Esophagus muscularis mucosa (tissue), 4 donors: ENCODE measurements around the gene CEP20. TPM values are rescaled to one million over a fixed set of nuclear protein-coding genes. Genes with fewer than 3 reads are reported as not detected.
"Not testable (repeated sequence)": the region's sequence is repeated elsewhere in the genome, so short reads cannot be mapped to it uniquely, and the experiment has no call there.

Source experiments
- DNase-seq: peaks from one replicate; pipeline ENCODE4 v3.0.0-alpha.2; 2017; ENCODE audit errors: extremely low spot score
- H3K27ac ChIP-seq, 4 donors: fragments of 200-600 bp; sonication (generic); replicated peaks in 1 of 4; 1 replicate in 3 of 4; 2 replicates in 1 of 4; pipeline ENCODE4 v1.5.1; 2016 to 2019; ENCODE audit warnings: mild to moderate bottlenecking in 1 of 4
- H3K27me3 ChIP-seq, 4 donors: fragments of 200-600 bp; sonication (generic); one replicate each; pipeline versions ENCODE4 v1.5.1 to v1.6.0; 2016 to 2019
- H3K36me3 ChIP-seq, 4 donors: fragments of 200-600 bp; sonication (generic); one replicate each; pipeline ENCODE4 v1.5.1; 2016 to 2019
- H3K4me1 ChIP-seq, 4 donors: fragments of 200-600 bp; sonication (generic); one replicate each; pipeline ENCODE4 v1.5.1; 2016 to 2019
- H3K4me3 ChIP-seq, 4 donors: fragments of 200-600 bp; sonication (generic); 1 replicate in 2 of 4; 2 replicates in 2 of 4; pipeline ENCODE4 v1.5.1; 2016 to 2019; ENCODE audit warnings: mild to moderate bottlenecking in 4 of 4, moderate library complexity in 1 of 4
- H3K9me3 ChIP-seq, 4 donors: fragments of 200-600 bp; sonication (generic); 1 replicate in 3 of 4; 2 replicates in 1 of 4; pipeline ENCODE4 v1.5.1; 2016 to 2019
- CTCF ChIP-seq, 3 experiments: fragments of 200-600 bp in 2 of 3; fragments of 450-650 bp in 1 of 3; sonication (generic) in 2 of 3; IDR thresholded peaks; one replicate each; pipeline ENCODE4 v1.5.1; 2017 to 2019; ENCODE audit warnings: antibody characterized with exemption in 3 of 3, mild to moderate bottlenecking in 2 of 3, moderate library complexity in 1 of 3
- EP300 ChIP-seq: sonication (generic); formaldehyde crosslinking; IDR thresholded peaks from one replicate; pipeline ENCODE4 v1.6.1; 2017; ENCODE audit warnings: antibody characterized with exemption
- POLR2A ChIP-seq: fragments of 450-650 bp; IDR thresholded peaks from one replicate; pipeline ENCODE4 v1.6.1; 2017; ENCODE audit warnings: antibody characterized with exemption, moderate library complexity, mild to moderate bottlenecking, low read depth
- POLR2AphosphoS5 ChIP-seq, 2 donors: sonication (generic); formaldehyde crosslinking; IDR thresholded peaks; one replicate each; pipeline ENCODE4 v1.6.1; 2017; ENCODE audit warnings: antibody characterized with exemption in 2 of 2
- WGBS: methylation state at CpG from one replicate; pipeline ENCODE4 v1.1.5; 2018; 5-methylcytosine and 5-hydroxymethylcytosine counted together
- intact Hi-C: fragments of 100-400 bp; cut with DNase I; formaldehyde crosslinking; loops from one replicate; pipeline ENCODE4 v1.15.1; 2023
- total RNA-seq, 4 donors: library from RNA; depleted of rRNA; stranded (reverse); fragments of >200 nt; gene quantifications; one replicate each; pipeline versions ENCODE4 v1.1.0 to v1.2.1, GENCODE V29; 2016

The CEP20 gene
- total RNA-seq, 4 donors from 2014 or later = 25.2 to 36.1 (median 32.0) TPM

GRCh38 chr16:15928261-15929104 lies 40.1 kb upstream of the CEP20 start:
- intact Hi-C loops = loop anchor here (5.0 kb wide), 1 partner anchor 36 kb away; no protein-coding TSS in a partner anchor
- H3K27me3 ChIP-seq = no peaks in the 10 kb centered on the region
- WGBS = 94% methylated on average over 18 of the region's 18 CpGs
- TF ChIP-seq POLR2AphosphoS5 (IDR thresholded peaks at IDR 0.05) (no peak), CTCF (IDR thresholded peaks at IDR 0.05) (no peak), EP300 (no peak), POLR2A (no peak)
- H3K9me3 ChIP-seq = no peaks in the 10 kb centered on the region
- H3K27ac ChIP-seq = no peak overlapping the region
- no peak overlapping the region for H3K4me3 ChIP-seq
- no peak for DNase-seq
- H3K36me3 ChIP-seq = no peaks in the 10 kb centered on the region
- no peaks in the 10 kb centered on the region for H3K4me1 ChIP-seq

GRCh38 chr16:15925631-15926030 lies 37.2 kb upstream of the CEP20 start:
- TF ChIP-seq CTCF (IDR thresholded peaks at IDR 0.05) (no peak), POLR2A (no peak), EP300 (no peak), POLR2AphosphoS5 (IDR thresholded peaks at IDR 0.05) (no peak)
- DNase-seq = no peak
- H3K27ac ChIP-seq = no peak overlapping the region
- H3K27me3 ChIP-seq = no peaks in the 10 kb centered on the region
- H3K36me3 ChIP-seq = no peaks in the 10 kb centered on the region
- no peaks in the 10 kb centered on the region for H3K4me1 ChIP-seq
- intact Hi-C loops = loop anchor here (5.0 kb wide), 1 partner anchor 33 kb away; no protein-coding TSS in a partner anchor
- no peak overlapping the region for H3K4me3 ChIP-seq
- 85% methylated on average over 9 of the region's 9 CpGs for WGBS
- H3K9me3 ChIP-seq = no peaks in the 10 kb centered on the region

GRCh38 chr16:15924996-15925395 lies 36.6 kb upstream of the CEP20 start:
- intact Hi-C loops = loop anchor here (5.0 kb wide), 1 partner anchor 33 kb away; no protein-coding TSS in a partner anchor
- DNase-seq = no peak

GRCh38 chr16:15919331-15919730 lies 30.9 kb upstream of the CEP20 start:
- TF ChIP-seq CTCF (IDR thresholded peaks at IDR 0.05) = no peak
- DNase-seq = no peak
- Histone ChIP-seq H3K36me3 (no peaks in the 10 kb centered on the region), H3K4me1 (no peaks in the 10 kb centered on the region), H3K27me3 (no peaks in the 10 kb centered on the region), H3K4me3 (no peak overlapping the region), H3K9me3 (no peaks in the 10 kb centered on the region), H3K27ac (no peak overlapping the region)
- 90% methylated on average over 6 of the region's 6 CpGs for WGBS
- intact Hi-C loops = no loop called here

More at GRCh38 chr16:15924996-15925395, 36.6 kb upstream of the CEP20 start:
- Histone ChIP-seq H3K9me3 (no peaks in the 10 kb centered on the region), H3K36me3 (no peaks in the 10 kb centered on the region), H3K4me1 (no peaks in the 10 kb centered on the region), H3K27me3 (no peaks in the 10 kb centered on the region), H3K27ac (no peak overlapping the region), H3K4me3 (no peak overlapping the region)
- no peak for TF ChIP-seq POLR2A
- no peak for TF ChIP-seq POLR2AphosphoS5 (IDR thresholded peaks at IDR 0.05)
- no peak for TF ChIP-seq EP300
- TF ChIP-seq CTCF (IDR thresholded peaks at IDR 0.05) = no peak
- 95% methylated on average over 13 of the region's 13 CpGs for WGBS

GRCh38 chr16:15918314-15918713 lies 29.9 kb upstream of the CEP20 start:
- H3K4me3 ChIP-seq, H3K36me3 ChIP-seq, H3K27me3 ChIP-seq, H3K4me1 ChIP-seq, H3K27ac ChIP-seq, intact Hi-C loops, DNase-seq, H3K9me3 ChIP-seq: not testable (repeated sequence)
- WGBS = 91% methylated on average over 3 of the region's 3 CpGs
